ENCODE results near the gene STXBP6.

DNA sequence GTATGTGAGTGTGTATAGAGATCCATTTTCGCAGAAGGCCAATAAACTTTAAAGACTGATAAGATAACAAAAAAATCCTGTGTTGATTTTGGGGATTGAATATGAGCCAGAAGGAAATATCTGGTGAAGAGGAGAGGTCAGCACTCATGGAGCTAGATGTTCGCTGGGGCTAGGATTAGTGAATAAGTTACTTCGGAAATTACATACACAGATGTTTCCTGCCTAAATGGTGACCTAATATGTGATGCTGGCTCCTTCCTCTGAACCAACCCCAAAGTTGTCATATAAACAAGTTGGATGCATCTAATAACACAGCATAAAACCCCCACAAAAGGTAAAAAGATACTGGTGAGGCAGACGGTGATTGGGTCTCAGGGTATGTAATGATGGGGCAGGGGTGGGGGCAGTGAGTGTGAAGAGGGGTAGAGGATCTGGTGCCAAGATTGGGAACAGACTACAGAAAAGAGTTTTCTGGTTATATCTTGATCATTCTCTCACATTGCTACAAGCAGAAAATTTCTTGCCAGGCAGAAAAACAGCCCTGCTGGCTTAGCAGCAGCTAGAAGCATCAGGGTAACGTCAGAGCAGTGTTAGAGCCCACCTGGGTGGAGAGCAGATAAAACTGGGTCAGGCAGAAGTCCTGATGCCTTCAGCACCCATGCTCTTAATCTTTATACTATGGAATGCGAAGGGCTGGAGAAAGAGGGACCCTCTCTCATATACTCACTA is 275.6 kb downstream of the STXBP6 start:
- TF ChIP-seq, protein P1, sequence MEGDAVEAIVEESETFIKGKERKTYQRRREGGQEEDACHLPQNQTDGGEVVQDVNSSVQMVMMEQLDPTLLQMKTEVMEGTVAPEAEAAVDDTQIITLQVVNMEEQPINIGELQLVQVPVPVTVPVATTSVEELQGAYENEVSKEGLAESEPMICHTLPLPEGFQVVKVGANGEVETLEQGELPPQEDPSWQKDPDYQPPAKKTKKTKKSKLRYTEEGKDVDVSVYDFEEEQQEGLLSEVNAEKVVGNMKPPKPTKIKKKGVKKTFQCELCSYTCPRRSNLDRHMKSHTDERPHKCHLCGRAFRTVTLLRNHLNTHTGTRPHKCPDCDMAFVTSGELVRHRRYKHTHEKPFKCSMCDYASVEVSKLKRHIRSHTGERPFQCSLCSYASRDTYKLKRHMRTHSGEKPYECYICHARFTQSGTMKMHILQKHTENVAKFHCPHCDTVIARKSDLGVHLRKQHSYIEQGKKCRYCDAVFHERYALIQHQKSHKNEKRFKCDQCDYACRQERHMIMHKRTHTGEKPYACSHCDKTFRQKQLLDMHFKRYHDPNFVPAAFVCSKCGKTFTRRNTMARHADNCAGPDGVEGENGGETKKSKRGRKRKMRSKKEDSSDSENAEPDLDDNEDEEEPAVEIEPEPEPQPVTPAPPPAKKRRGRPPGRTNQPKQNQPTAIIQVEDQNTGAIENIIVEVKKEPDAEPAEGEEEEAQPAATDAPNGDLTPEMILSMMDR (IDR thresholded peaks at IDR 0.05): no peak
- no peak for TF ChIP-seq POLR2A (IDR thresholded peaks at IDR 0.05)

All from body of pancreas (tissue), 4 donors.